GM12878 (cell line): ENCODE results near the gene LDB2. TPM values are rescaled to one million over a fixed set of nuclear protein-coding genes. Genes with fewer than 3 reads are reported as not detected.

Source experiments
- ATAC-seq: fragments of 200-7000 bp; cut with Tn5 transposase; 3 replicates; pipeline ENCODE4 v1.9.1; 2020; ENCODE audit warnings: mild to moderate bottlenecking, moderate library complexity
- BruUV-seq: library from RNA; stranded (reverse); fragments of 400-500 nt; replicated peaks from 2 replicates; lab custom pipeline; 2021; lab: Mats Ljungman, UMichigan
- CTCF ChIA-PET: fragments of 300-600 bp; sonication (Branson Sonifier 250); formaldehyde crosslinking; extraction: SDS; loops from one replicate; lab custom pipeline; 2021; ENCODE audit warnings: inconsistent platforms; lab: Yijun Ruan, JAX
- POLR2A ChIA-PET: fragments of 350-600 bp; formaldehyde crosslinking; extraction: SDS; loops from one replicate; lab custom pipeline; 2021; ENCODE audit warnings: inconsistent platforms; lab: Charles Lee
- RAD21 ChIA-PET: fragments of 300-600 bp; sonication (Branson Sonifier 250); formaldehyde crosslinking; loops from one replicate; lab custom pipeline; 2023; ENCODE audit warnings: antibody characterized with exemption; ENCODE audit not compliant: unreplicated experiment; lab: Charles Lee
- SMC1A ChIA-PET: fragments of 300-600 bp; sonication (Branson Sonifier 250); formaldehyde crosslinking; loops from one replicate; lab custom pipeline; 2023; ENCODE audit not compliant: unreplicated experiment, uncharacterized antibody; lab: Charles Lee
- DNase-seq: peaks from one replicate; pipeline ENCODE4 v3.0.0-alpha.2; 2011; ENCODE audit warnings: low read depth, low spot score
- FAIRE-seq: peaks from 3 replicates; lab custom pipeline; 2011; peaks lifted over from hg19 to GRCh38; lab: Jason Lieb, UNC
- H2AFZ ChIP-seq: 2 replicates; pipeline ENCODE4 v1.6.0; 2011; ENCODE audit warnings: low read depth, low read length, control low read depth; ENCODE audit not compliant: control insufficient read depth
- H3K27ac ChIP-seq: 2 replicates; pipeline ENCODE4 v1.5.1; 2011; ENCODE audit warnings: control low read depth; ENCODE audit not compliant: control insufficient read depth, insufficient read depth
- H3K27me3 ChIP-seq, 2 experiments: replicated peaks in 1 of 2; 2 replicates each; pipeline versions ENCODE4 v1.6.0 to v1.6.1; 2011; ENCODE audit warnings: low read length in 1 of 2; ENCODE audit not compliant: control insufficient read depth in 2 of 2, insufficient read depth in 2 of 2
- H3K36me3 ChIP-seq, 2 experiments: 2 replicates each; pipeline ENCODE4 v1.5.1; 2011; ENCODE audit warnings: low read length in 1 of 2; ENCODE audit not compliant: control insufficient read depth in 2 of 2, insufficient read depth in 2 of 2
- H3K4me1 ChIP-seq: 2 replicates; pipeline ENCODE4 v1.6.1; 2011; ENCODE audit warnings: mild to moderate bottlenecking, low read length, moderate library complexity, mixed read lengths; ENCODE audit not compliant: control insufficient read depth, insufficient read depth
- H3K4me2 ChIP-seq: 2 replicates; pipeline ENCODE4 v1.6.0; 2011; ENCODE audit warnings: control low read depth; ENCODE audit not compliant: control insufficient read depth, insufficient read depth
- H3K4me3 ChIP-seq: fragments of 200-600 bp; sonication (generic); 2 replicates; pipeline ENCODE4 v1.5.1; 2016
- H3K79me2 ChIP-seq: 2 replicates; pipeline ENCODE4 v1.6.0; 2011; ENCODE audit warnings: low read length; ENCODE audit not compliant: control insufficient read depth, insufficient read depth
- H3K9ac ChIP-seq: 2 replicates; pipeline ENCODE4 v1.8.0; 2011; ENCODE audit warnings: low read length, control low read depth, mixed read lengths; ENCODE audit not compliant: control insufficient read depth, insufficient read depth
- H3K9me3 ChIP-seq: replicated peaks from 3 replicates; pipeline ENCODE4 v1.5.1; 2011; ENCODE audit warnings: mild to moderate bottlenecking, low read length; ENCODE audit not compliant: control insufficient read depth, insufficient read depth
- H4K20me1 ChIP-seq: 2 replicates; pipeline ENCODE4 v1.6.0; 2011; ENCODE audit not compliant: control insufficient read depth, insufficient read depth
- BCLAF1 ChIP-seq: fragments of 450-650 bp; IDR thresholded peaks from 2 replicates; pipeline ENCODE4 v1.6.1; 2017; ENCODE audit warnings: antibody characterized with exemption, mild to moderate bottlenecking, moderate library complexity
- CBFB ChIP-seq: IDR thresholded peaks from 2 replicates; pipeline ENCODE4 v1.6.1; 2016; ENCODE audit warnings: antibody characterized with exemption, low read depth
- MAX ChIP-seq: IDR thresholded peaks from 2 replicates; pipeline ENCODE4 v1.6.1; 2012; ENCODE audit warnings: low read depth, low read length, improper control_type of control experiment
- SPI1 ChIP-seq: IDR thresholded peaks from 2 replicates; pipeline ENCODE4 v1.6.1; 2011; ENCODE audit warnings: low read depth, mild to moderate bottlenecking, low read length, moderate library complexity, borderline replicate concordance; ENCODE audit not compliant: insufficient read depth
- WGBS: methylation state at CpG from one replicate; pipeline ENCODE4 v1.1.6; 2016; ENCODE audit warnings: low lambda C conversion rate; ENCODE audit not compliant: insufficient replicate concordance, insufficient coverage; ENCODE audit errors: missing lambda C conversion rate; 5-methylcytosine and 5-hydroxymethylcytosine counted together
- in situ Hi-C: fragments of 300-500 bp; cut with MboI; formaldehyde crosslinking; loops from 9 replicates; pipeline ENCODE4 v1.14.3; 2018; ENCODE audit warnings: mixed read lengths
- intact Hi-C: fragments of 100-400 bp; cut with micrococcal nuclease; formaldehyde crosslinking; loops from one replicate; pipeline ENCODE4 v1.14.2; 2022; ENCODE audit not compliant: unreplicated experiment
- polyA plus RNA-seq, 11 experiments: library from polyadenylated mRNA; depleted of rRNA in 4 of 11; unstranded in 6 of 11; stranded (reverse) in 5 of 11; fragments of >200 nt; fragmentation: Nextera tagmentation in 4 of 11; fragmentation: Illumina TruSeq in 1 of 11; extraction: Ambion mirVana in 4 of 11; extraction: Trizol in 1 of 11; gene quantifications; 1 replicate in 1 of 11; 2 replicates in 10 of 11; pipeline versions ENCODE4 v1.2.1 to v1.2.3, GENCODE V29; 2011 to 2016; ENCODE audit warnings: inconsistent platforms in 2 of 11, missing spikeins in 2 of 11, low read depth in 1 of 11
- total RNA-seq, 4 experiments: library from RNA; depleted of rRNA in 3 of 4; stranded (reverse); fragments of >200 nt in 3 of 4; fragmentation: Illumina TruSeq in 1 of 4; extraction: Trizol in 1 of 4; gene quantifications; 2 replicates each; pipeline versions ENCODE4 v1.2.1 to v1.2.3, GENCODE V29; 2013 to 2021

The LDB2 gene
- total and polyA plus RNA-seq, 10 of the 15 experiments (the other 5 are each of a cell fraction or from before 2014, with no cell fraction given), result 0.15 TPM; not detected in 9

- no peak for TF ChIP-seq MAX
- TF ChIP-seq, all 136 proteins: peak for 0
Observed at GRCh38 chr4:16603178-16603577, 295.3 kb downstream of the LDB2 start (continued).

- no peak for FAIRE-seq
- H3K27ac ChIP-seq, result no peak overlapping the region
- H3K9ac ChIP-seq, result no peak overlapping the region
- H3K36me3 ChIP-seq, result no peaks in the 10 kb centered on the region
- TF ChIP-seq BCLAF1, result no peak
- TF ChIP-seq SPI1, result peak; percentile 30; the same call in 1 of the 2 replicates
- no peak for TF ChIP-seq CBFB
- ATAC-seq, result 0 out of 3 replicates have a peak, but pooled peaks have one; percentile 22
- no peaks in the 10 kb centered on the region for H3K27me3 ChIP-seq
- H2AFZ ChIP-seq, result no peak overlapping the region
- POLR2A ChIA-PET, result no interaction called here
- H4K20me1 ChIP-seq, result no peaks in the 10 kb centered on the region
- intact Hi-C loops (no loop called here), in situ Hi-C loops (no loop called here)
- H3K9me3 ChIP-seq, result no peaks in the 10 kb centered on the region
- RAD21 ChIA-PET, result no interaction called here
- no peaks in the 10 kb centered on the region for H3K79me2 ChIP-seq
- no peak overlapping the region for H3K4me3 ChIP-seq
- no peaks in the 10 kb centered on the region for H3K4me1 ChIP-seq
- no TSS peak for BruUV-seq
- SMC1A ChIA-PET, result interaction anchor here (0.8 kb wide), 1 partner anchor 46 kb away, joined by 3 read pairs; no protein-coding TSS in a partner anchor
- WGBS, result 61% methylated on average over 6 of the region's 7 CpGs
- no peak overlapping the region for H3K4me2 ChIP-seq
- DNase-seq, result no peak
- CTCF ChIA-PET, result no interaction called here
Observed at GRCh38 chr4:16598597-16599206, 299.7 kb downstream of the LDB2 start.
